GDM1 (cell line): Measurements from ENCODE around the gene BMPR1A.

Source experiments
- DNase-seq: peaks from one replicate; lab custom pipeline; 2025; lab: John Stamatoyannopoulos, UW

BMPR1A gene

DNA sequence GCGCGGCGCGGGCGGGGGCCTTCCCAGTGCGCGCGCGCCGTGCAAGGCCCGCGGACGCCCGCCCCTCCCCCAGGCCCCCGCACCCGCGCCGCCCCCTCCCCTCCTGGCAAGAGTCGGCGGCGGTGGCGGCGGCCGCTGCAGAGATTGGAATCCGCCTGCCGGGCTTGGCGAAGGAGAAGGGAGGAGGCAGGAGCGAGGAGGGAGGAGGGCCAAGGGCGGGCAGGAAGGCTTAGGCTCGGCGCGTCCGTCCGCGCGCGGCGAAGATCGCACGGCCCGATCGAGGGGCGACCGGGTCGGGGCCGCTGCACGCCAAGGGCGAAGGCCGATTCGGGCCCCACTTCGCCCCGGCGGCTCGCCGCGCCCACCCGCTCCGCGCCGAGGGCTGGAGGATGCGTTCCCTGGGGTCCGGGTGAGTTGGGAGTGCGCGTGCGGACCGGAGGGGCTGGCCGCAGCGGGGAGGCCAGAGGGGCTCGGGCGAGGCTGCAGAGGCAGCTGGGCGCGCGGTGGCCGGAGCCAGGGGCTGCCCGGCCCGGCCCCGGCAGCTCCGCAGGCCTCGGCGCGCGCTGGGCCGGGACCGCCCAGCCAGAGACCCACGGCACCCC, at the start of gene BMPR1A:
TSS of gene BMPR1A (plus strand) at position 109 of the 602 bp plus-strand sequence. CDS start 119,400 bp downstream, outside the sequence.
- DNase-seq, result no peak

DNA sequence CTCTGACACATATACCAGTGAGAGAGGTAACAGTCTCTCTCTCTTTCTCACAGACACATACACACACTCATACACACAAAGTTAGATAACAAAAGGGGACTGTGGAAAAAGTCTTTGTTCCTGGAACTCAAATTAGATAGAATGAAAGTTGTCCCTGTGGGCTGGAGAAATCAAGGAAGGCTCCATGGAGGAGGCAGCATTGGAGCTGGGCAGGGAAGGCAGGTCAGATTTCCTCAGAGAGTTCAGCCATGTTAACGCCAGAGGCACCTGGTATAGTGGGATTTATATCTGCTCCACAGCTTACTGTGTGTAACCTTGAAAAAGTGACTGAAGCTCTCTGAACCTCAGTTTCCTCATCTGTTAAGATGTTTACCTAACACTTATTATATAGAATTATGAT, 49.4 kb upstream of the BMPR1A start:
- no peak for DNase-seq

DNA sequence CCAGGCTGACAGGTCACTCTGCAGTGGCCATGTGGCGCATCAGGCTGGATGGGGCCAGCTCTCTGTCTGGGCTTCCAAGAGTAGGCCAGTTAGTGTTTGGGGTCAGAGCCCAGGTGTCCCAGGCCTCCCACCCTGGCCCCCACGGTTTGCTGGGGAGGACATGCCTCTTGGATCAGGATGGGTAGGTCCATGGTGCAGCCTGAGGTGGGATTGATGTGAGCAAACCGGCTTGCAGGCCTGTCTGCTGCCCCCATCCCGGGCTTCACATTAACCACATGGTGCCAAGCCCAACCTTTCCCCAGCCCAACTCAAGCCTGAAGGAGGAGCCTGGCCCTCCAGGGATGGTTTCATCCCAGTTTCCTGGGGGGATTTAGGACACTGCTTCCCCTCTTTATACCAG, 48.9 kb upstream of the BMPR1A start:
- DNase-seq, result no peak

GRCh38 chr10:86708068-86708782, 48.2 kb upstream of the BMPR1A start:
- DNase-seq, result no peak

DNA sequence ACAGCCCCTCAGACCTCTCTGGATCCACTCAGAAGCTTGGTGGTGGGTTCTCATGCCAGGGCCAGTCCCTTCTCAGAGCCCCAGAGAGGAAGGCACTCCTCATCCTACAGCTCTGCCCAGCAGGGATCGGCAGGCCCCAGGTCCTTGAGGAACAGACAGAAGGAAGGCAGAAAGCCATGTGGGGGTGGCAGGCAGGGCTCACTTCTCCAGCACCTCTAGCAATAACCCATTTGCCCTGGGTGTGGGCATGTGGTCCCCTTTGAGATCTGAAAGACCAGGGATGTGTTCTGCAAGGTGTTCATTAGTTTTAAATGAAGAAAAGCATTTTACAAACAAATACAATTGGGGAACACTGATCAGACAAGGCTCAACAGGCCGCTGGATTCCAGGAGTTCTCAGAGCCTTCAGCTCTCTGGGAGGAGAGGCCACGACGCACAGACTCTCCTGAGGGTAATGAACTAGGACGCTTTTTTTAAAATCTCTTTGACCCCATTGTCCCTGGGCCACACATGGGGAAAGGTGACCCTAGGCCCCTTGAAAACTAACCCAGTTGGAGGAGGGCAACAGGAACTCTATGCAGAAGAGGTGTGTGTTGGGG, 47.5 kb upstream of the BMPR1A start:
- DNase-seq, result no peak

- no peak for DNase-seq
These were observed 46.8 kb upstream of the BMPR1A start for GRCh38 chr10:86709396-86710185.

GRCh38 chr10:86710987-86711512, 45.4 kb upstream of the BMPR1A start:
- peak; percentile 84 for DNase-seq

DNA sequence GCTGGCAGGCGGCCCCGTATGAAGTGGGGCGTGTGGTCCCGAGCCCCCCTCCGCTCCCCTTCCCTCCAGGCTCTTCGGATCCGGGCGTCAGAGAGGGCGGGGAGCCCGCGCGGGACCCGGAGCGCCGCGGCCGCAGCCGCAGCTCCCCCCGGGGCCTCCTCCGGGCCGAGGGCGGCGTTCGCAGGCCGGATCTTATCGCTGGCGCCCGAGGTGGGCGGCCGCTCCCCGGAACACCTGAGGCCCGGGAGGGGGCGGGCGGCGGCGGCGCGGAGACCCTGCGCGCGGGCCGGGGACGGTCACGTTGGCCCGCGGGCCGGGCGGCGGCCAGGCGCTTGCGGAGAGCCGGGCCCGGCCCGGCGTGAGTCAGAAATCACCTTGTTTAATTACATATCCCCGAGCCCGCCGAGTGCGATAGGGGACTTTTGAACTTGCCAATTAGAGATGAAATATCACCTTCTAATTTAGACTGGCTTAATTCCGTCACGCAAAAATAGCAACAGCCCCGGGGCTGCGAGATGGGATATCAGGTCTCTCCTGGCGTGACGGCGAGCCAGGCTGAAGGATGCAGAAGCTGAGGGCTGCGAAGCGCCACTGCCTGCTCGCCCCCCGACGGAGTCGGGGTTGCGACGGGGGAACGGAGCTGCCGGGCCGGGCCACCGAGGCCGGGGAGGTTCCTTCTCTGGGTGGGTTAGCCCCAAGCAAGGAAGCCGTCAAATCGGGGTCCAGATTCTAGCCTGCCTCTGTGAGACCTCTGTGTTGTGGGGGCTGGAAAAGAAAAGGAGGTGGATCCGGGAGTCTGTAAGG, 44.7 kb upstream of the BMPR1A start:
- peak; percentile 41 for DNase-seq

GRCh38 chr10:86712317-86712707, 44.1 kb upstream of the BMPR1A start:
- DNase-seq, result no peak

DNA sequence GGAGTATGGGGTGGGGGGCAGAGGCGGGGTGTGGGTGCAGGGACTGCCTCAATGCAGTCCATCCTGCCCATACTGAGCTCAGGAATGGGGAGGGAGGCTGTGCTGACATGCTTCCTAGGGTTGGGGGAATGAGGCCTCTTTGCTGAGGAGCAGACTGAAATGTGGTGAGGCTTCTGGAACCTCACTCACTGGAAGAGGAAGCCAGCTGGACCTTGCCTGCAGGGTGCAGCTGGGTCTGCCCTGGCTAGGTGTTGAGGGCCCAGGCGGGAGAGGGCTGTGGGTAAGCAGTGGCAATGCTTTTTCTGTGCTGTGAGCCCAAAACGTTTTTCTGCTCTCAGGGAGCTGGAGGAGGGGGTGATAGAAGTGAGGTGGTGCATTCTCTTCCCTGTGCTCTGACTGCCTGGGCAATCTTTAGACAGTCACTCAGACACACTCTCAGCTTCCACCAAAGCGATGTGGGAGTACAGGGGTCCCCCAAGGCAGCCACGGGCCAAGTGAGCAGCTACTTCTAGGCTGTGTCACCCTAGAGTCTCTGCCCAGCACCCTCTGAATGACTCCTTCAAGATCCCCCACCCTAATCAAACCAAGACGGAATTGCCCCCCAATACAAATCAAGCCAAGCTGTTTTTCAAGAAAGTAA, 41.1 kb upstream of the BMPR1A start:
- peak; percentile 43 for DNase-seq

DNA sequence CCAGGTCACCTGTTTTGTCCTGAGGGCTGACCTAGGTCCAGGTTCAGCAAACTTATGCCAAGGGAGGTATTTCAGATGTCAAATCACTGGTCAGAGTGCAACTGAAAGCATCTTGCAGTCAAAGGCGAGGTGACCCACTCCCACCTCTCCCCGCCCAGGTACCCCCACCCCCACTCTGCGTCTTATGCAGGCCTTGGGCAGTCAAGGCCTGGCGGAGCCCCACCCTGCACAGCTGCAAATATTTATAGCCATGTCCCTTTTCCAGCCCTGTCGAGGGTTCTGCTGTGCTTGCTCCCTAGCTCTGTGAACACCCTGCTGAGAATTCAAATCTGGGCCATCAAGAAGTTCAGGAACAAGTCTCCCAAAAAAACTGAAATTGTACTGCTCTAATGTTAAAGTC, 40.6 kb upstream of the BMPR1A start:
- no peak for DNase-seq

DNA sequence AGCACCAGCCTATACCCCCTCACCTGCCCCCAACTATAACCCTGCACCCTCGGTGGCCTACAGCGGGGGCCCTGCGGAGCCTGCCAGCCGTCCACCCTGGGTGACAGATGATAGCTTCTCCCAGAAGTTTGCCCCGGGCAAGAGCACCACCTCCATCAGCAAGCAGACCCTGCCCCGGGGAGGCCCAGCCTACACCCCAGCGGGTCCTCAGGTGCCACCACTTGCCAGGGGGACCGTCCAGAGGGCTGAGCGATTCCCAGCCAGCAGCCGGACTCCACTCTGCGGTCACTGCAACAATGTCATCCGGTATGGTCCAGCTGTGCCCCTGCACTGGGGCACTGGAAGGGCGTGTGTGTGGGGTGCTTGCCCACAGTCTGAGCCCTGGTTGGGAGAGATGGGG, 40.0 kb upstream of the BMPR1A start:
- no peak for DNase-seq

GRCh38 chr10:86718556-86718955, 37.9 kb upstream of the BMPR1A start:
- DNase-seq, result no peak

GRCh38 chr10:86721232-86721631, 35.2 kb upstream of the BMPR1A start:
- DNase-seq, result no peak

DNA sequence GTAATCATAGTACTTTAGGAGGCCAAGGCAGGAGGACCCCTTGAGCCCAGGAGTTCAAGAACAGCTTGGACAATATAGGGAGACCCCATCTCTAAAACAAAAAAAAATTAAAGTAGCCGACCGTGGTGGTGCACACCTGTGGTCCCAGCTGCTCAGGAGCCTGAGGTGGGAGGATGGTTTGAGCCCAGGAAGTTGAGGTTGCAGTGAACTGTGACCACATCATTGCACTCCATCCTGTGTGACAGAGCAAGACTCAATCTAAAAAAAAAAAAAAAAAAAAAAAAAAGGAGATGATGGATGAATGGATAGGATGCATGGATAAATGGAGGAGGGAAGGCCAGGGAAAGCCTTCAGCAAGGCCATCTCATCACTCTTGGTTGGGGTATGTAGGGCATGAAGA, 33.4 kb upstream of the BMPR1A start:
- no peak for DNase-seq

GRCh38 chr10:86724445-86724844, 32.0 kb upstream of the BMPR1A start:
- no peak for DNase-seq

- DNase-seq, result no peak
These were observed 30.3 kb upstream of the BMPR1A start for GRCh38 chr10:86725980-86726676.

GRCh38 chr10:86726677-86726999, 29.8 kb upstream of the BMPR1A start:
- no peak for DNase-seq

DNA sequence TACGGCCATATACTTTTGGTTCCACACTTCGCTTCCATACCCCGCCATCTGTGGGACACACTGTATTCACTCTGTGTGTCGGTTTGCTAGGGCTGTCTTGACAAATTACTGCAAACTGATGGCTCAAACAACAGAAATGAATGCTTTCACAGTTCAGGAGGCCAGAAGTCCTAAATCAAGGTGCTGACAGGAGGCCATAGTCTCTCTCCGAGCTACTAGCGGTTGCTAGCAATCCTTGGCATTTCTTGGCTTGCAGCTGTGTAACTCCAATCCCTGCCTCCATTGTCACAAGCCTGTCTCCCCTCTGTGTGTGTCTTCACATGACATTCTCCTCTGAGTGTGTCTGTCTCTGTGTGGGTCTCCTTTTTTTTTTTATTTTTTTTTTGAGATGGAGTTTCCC, 28.9 kb upstream of the BMPR1A start:
- DNase-seq, result no peak

- no peak for DNase-seq
These were observed 28.4 kb upstream of the BMPR1A start for GRCh38 chr10:86728056-86728455.

- no peak for DNase-seq
These were observed 26.7 kb upstream of the BMPR1A start for GRCh38 chr10:86729677-86730076.
